GM12878 (cell line): ENCODE results near the gene GSK3A. TPM values are rescaled to one million over a fixed set of nuclear protein-coding genes. Genes with fewer than 3 reads are reported as not detected.

Experiments
- BHLHE40 ChIP-seq, 2 experiments: fragments of 450-650 bp in 1 of 2; IDR thresholded peaks; 2 replicates each; pipeline ENCODE4 v1.6.1; 2011 to 2017; ENCODE audit warnings: low read depth in 2 of 2, borderline replicate concordance in 1 of 2, improper control_type of control experiment in 1 of 2, low read length in 1 of 2, mild to moderate bottlenecking in 1 of 2
- CREM ChIP-seq: IDR thresholded peaks from 2 replicates; pipeline ENCODE4 v1.6.1; 2014; ENCODE audit warnings: antibody characterized with exemption, low read depth
- JUNB ChIP-seq: IDR thresholded peaks from 2 replicates; pipeline ENCODE4 v1.6.1; 2016; ENCODE audit warnings: antibody characterized with exemption, mild to moderate bottlenecking
- KAT2A ChIP-seq: conservative IDR thresholded peaks from 2 replicates; pipeline ENCODE4 v1.6.1; 2011; ENCODE audit warnings: low read depth, low read length; ENCODE audit not compliant: control insufficient read depth
- MTA2 ChIP-seq: fragments of 450-650 bp; IDR thresholded peaks from 2 replicates; pipeline ENCODE4 v1.6.1; 2016; ENCODE audit warnings: low read depth, mild to moderate bottlenecking, moderate library complexity
- MXI1 ChIP-seq: fragments of 150-350 bp; IDR thresholded peaks from 2 replicates; pipeline ENCODE4 v1.6.1; 2011; ENCODE audit warnings: low read depth, mild to moderate bottlenecking, inconsistent platforms, low read length, improper control_type of control experiment
- MYC ChIP-seq: IDR thresholded peaks from 2 replicates; pipeline ENCODE4 v1.6.1; 2011; ENCODE audit warnings: mild to moderate bottlenecking, low read length, moderate library complexity, inconsistent platforms; ENCODE audit not compliant: insufficient read depth, insufficient replicate concordance, insufficient read length, severe bottlenecking
- NRF1 ChIP-seq: conservative IDR thresholded peaks from 2 replicates; pipeline ENCODE4 v1.6.1; 2011; ENCODE audit warnings: mild to moderate bottlenecking, low read depth, low read length, improper control_type of control experiment
- PML ChIP-seq: IDR thresholded peaks from 2 replicates; pipeline ENCODE4 v1.6.1; 2012; ENCODE audit warnings: low read length, inconsistent platforms
- PRDM15 ChIP-seq: fragments of 450-650 bp; formaldehyde crosslinking; IDR thresholded peaks from 2 replicates; pipeline ENCODE4 v1.4.0; 2020; ENCODE audit warnings: mild to moderate bottlenecking, moderate library complexity
- SMAD5 ChIP-seq: IDR thresholded peaks from 2 replicates; pipeline ENCODE4 v1.6.1; 2016; ENCODE audit warnings: antibody characterized with exemption, low read depth
- SMARCA5 ChIP-seq: fragments of 450-650 bp; IDR thresholded peaks from 2 replicates; pipeline ENCODE4 v1.6.1; 2017; ENCODE audit warnings: mild to moderate bottlenecking
- SP1 ChIP-seq: IDR thresholded peaks from one replicate; pipeline ENCODE4 v1.6.1; 2011; ENCODE audit warnings: low read depth, low read length
- SREBF2 ChIP-seq: IDR thresholded peaks from 2 replicates; pipeline ENCODE4 v1.6.1; 2012; ENCODE audit warnings: mild to moderate bottlenecking, low read length
- TAF1 ChIP-seq: IDR thresholded peaks from 2 replicates; pipeline ENCODE4 v1.6.1; 2011; ENCODE audit warnings: mild to moderate bottlenecking, low read depth, low read length, borderline replicate concordance
- USF1 ChIP-seq: IDR thresholded peaks from 2 replicates; pipeline ENCODE4 v1.6.1; 2011; ENCODE audit warnings: borderline replicate concordance, low read depth, mild to moderate bottlenecking, moderate library complexity, mixed read lengths, low read length; ENCODE audit not compliant: insufficient read depth; ENCODE audit errors: extremely low read length
- ZBED1 ChIP-seq: IDR thresholded peaks from 2 replicates; pipeline ENCODE4 v1.6.1; 2016; ENCODE audit warnings: borderline replicate concordance
- ZNF274 ChIP-seq: IDR thresholded peaks from one replicate; pipeline ENCODE4 v1.8.0; 2011; ENCODE audit not compliant: insufficient read length, insufficient read depth
- ZNF592 ChIP-seq: fragments of 450-650 bp; IDR thresholded peaks from 2 replicates; pipeline ENCODE4 v1.6.1; 2017; ENCODE audit warnings: mild to moderate bottlenecking, moderate library complexity
- polyA plus RNA-seq, 11 experiments: library from polyadenylated mRNA; depleted of rRNA in 4 of 11; unstranded in 6 of 11; stranded (reverse) in 5 of 11; fragments of >200 nt; fragmentation: Nextera tagmentation in 4 of 11; fragmentation: Illumina TruSeq in 1 of 11; extraction: Ambion mirVana in 4 of 11; extraction: Trizol in 1 of 11; gene quantifications; 1 replicate in 1 of 11; 2 replicates in 10 of 11; pipeline versions ENCODE4 v1.2.1 to v1.2.3, GENCODE V29; 2011 to 2016; ENCODE audit warnings: inconsistent platforms in 2 of 11, missing spikeins in 2 of 11, low read depth in 1 of 11
- total RNA-seq, 4 experiments: library from RNA; depleted of rRNA in 3 of 4; stranded (reverse); fragments of >200 nt in 3 of 4; fragmentation: Illumina TruSeq in 1 of 4; extraction: Trizol in 1 of 4; gene quantifications; 2 replicates each; pipeline versions ENCODE4 v1.2.1 to v1.2.3, GENCODE V29; 2013 to 2021
- TF ChIP-seq, protein P1 (sequence below): IDR thresholded peaks from 2 replicates; pipeline ENCODE4 v1.6.1; 2012; ENCODE audit warnings: low read depth, low read length, improper control_type of control experiment
- TF ChIP-seq, protein P2 (sequence below): fragments of 150-350 bp; IDR thresholded peaks from 2 replicates; pipeline ENCODE4 v1.6.1; 2014; ENCODE audit warnings: mild to moderate bottlenecking, low read depth, low read length

The GSK3A gene
- total and polyA plus RNA-seq, 10 of the 15 experiments (the other 5 are each of a cell fraction or from before 2014, with no cell fraction given), result 1.00 to 47.9 (median 15.2) TPM

DNA sequence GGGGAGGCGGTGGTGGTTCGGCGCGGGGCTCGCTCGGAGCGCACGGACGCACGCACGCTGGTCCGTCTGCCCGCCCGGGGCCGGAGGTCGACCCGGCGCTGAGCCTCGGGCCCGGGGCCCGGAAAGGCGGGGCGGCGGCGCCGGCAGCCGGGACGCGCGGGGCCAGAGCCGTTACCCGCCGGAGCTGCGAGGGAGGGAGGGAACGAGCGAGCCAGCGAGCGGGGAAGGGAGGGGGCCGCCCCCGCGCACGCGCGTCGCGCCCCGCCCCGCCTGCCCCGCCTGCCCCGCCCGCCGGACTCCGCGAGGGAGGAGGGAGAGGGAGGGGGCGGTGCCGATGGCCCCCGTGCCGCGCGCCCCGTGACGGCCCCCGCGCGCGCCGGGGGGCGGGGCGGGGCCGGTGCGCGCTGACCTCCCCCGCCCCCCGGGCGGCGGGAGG lies 41.7 kb upstream of the GSK3A start (continued):
- no peak for TF ChIP-seq PML
- TF ChIP-seq ZNF274, result no peak
- TF ChIP-seq ZBED1, result no peak
- no peak for TF ChIP-seq TAF1
- TF ChIP-seq KAT2A, result no peak
- TF ChIP-seq MTA2, result no peak
- TF ChIP-seq MYC, result no peak
- TF ChIP-seq, protein P1, sequence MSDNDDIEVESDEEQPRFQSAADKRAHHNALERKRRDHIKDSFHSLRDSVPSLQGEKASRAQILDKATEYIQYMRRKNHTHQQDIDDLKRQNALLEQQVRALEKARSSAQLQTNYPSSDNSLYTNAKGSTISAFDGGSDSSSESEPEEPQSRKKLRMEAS, result no peak
- TF ChIP-seq CREM, result no peak
- TF ChIP-seq PRDM15 (CRISPR knock-in tag), result no peak
- TF ChIP-seq NRF1, result peak; percentile 36; the same call in 1 of the 2 replicates
- TF ChIP-seq JUNB, result no peak
- TF ChIP-seq MXI1, result no peak
- peak; percentile 22 for TF ChIP-seq USF1
- TF ChIP-seq SREBF2, result no peak
- TF ChIP-seq SP1, result no peak
- TF ChIP-seq, protein P2, sequence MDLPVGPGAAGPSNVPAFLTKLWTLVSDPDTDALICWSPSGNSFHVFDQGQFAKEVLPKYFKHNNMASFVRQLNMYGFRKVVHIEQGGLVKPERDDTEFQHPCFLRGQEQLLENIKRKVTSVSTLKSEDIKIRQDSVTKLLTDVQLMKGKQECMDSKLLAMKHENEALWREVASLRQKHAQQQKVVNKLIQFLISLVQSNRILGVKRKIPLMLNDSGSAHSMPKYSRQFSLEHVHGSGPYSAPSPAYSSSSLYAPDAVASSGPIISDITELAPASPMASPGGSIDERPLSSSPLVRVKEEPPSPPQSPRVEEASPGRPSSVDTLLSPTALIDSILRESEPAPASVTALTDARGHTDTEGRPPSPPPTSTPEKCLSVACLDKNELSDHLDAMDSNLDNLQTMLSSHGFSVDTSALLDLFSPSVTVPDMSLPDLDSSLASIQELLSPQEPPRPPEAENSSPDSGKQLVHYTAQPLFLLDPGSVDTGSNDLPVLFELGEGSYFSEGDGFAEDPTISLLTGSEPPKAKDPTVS, result no peak
- TF ChIP-seq BHLHE40 (IDR thresholded peaks at IDR 0.05; ENCODE audit: borderline replicate concordance in 1 of 2, low read depth in 2 of 2, low read length in 1 of 2), result peak; percentile 64 to 90; a peak in 3 of 4 replicates
- no peak for TF ChIP-seq ZNF592
- TF ChIP-seq SMARCA5, result peak; percentile 83
- TF ChIP-seq SMAD5, result no peak
